Measurements from ENCODE around the gene ACTL8.

ACTL8 gene

GRCh38 chr1:17845583-17845982, 90.5 kb downstream of the ACTL8 start:
- no peak for DNase-seq (ENCODE audit: low read depth in 2 of 2)

- DNase-seq (ENCODE audit: low read depth in 2 of 2), result no peak
Observed at GRCh38 chr1:17846341-17846740, 91.2 kb downstream of the ACTL8 start.

- DNase-seq (ENCODE audit: low read depth in 2 of 2), result no peak
Observed at GRCh38 chr1:17847111-17847510, 92.0 kb downstream of the ACTL8 start.

- DNase-seq (ENCODE audit: low read depth in 2 of 2), result no peak
Observed at GRCh38 chr1:17849216-17849615, 94.1 kb downstream of the ACTL8 start.

- DNase-seq (ENCODE audit: low read depth in 2 of 2), result no peak
Observed at GRCh38 chr1:17851056-17851455, 95.9 kb downstream of the ACTL8 start.

- DNase-seq (ENCODE audit: low read depth in 2 of 2), result no peak
Observed at GRCh38 chr1:17852383-17852782, 97.2 kb downstream of the ACTL8 start.

GRCh38 chr1:17853241-17853935, 98.3 kb downstream of the ACTL8 start:
- DNase-seq (ENCODE audit: low read depth in 2 of 2), result no peak

- no peak for DNase-seq (ENCODE audit: low read depth in 2 of 2)
Observed at GRCh38 chr1:17856496-17857108, 101.5 kb downstream of the ACTL8 start.

GRCh38 chr1:17857109-17857499, 102.0 kb downstream of the ACTL8 start:
- no peak for DNase-seq (ENCODE audit: low read depth in 2 of 2)

- no peak for DNase-seq (ENCODE audit: low read depth in 2 of 2)
Observed at GRCh38 chr1:17857996-17858395, 102.9 kb downstream of the ACTL8 start.

- no peak for DNase-seq (ENCODE audit: low read depth in 2 of 2)
Observed at GRCh38 chr1:17860812-17861211, 105.7 kb downstream of the ACTL8 start.

- DNase-seq (ENCODE audit: low read depth in 2 of 2), result no peak
Observed at GRCh38 chr1:17861685-17862084, 106.6 kb downstream of the ACTL8 start.

- no peak for DNase-seq (ENCODE audit: low read depth in 2 of 2)
Observed at GRCh38 chr1:17862121-17862520, 107.0 kb downstream of the ACTL8 start.

- no peak for DNase-seq (ENCODE audit: low read depth in 2 of 2)
Observed at GRCh38 chr1:17865912-17866739, 111.0 kb downstream of the ACTL8 start.

GRCh38 chr1:17866740-17867029, 111.6 kb downstream of the ACTL8 start:
- DNase-seq (ENCODE audit: low read depth in 2 of 2), result no peak

GRCh38 chr1:17867470-17867869, 112.3 kb downstream of the ACTL8 start:
- no peak for DNase-seq (ENCODE audit: low read depth in 2 of 2)

GRCh38 chr1:17869815-17870214, 114.7 kb downstream of the ACTL8 start:
- DNase-seq (ENCODE audit: low read depth in 2 of 2), result no peak

GRCh38 chr1:17870679-17871078, 115.5 kb downstream of the ACTL8 start:
- DNase-seq (ENCODE audit: low read depth in 2 of 2), result no peak

GRCh38 chr1:17873007-17873675, 118.0 kb downstream of the ACTL8 start:
- DNase-seq (ENCODE audit: low read depth in 2 of 2), result no peak

GRCh38 chr1:17874231-17874630, 119.1 kb downstream of the ACTL8 start:
- DNase-seq (ENCODE audit: low read depth in 2 of 2), result no peak

GRCh38 chr1:17874710-17875109, 119.6 kb downstream of the ACTL8 start:
- DNase-seq (ENCODE audit: low read depth in 2 of 2), result no peak

GRCh38 chr1:17875171-17875881, 120.2 kb downstream of the ACTL8 start:
- no peak for DNase-seq (ENCODE audit: low read depth in 2 of 2)
